Forelimb muscle (tissue), 1 donor: ENCODE data around the gene HTT. TPM values are rescaled to one million over a fixed set of nuclear protein-coding genes. Genes with fewer than 3 reads are reported as not detected.
"Not testable (repeated sequence)": the region's sequence is repeated elsewhere in the genome, so short reads cannot be mapped to it uniquely, and the experiment has no call there.

Experiments used
- DNase-seq: peaks from one replicate; pipeline ENCODE4 v3.0.0-alpha.2; 2013; ENCODE audit warnings: low read depth
- polyA plus RNA-seq: library from polyadenylated mRNA; unstranded; fragments of 120-200 nt; gene quantifications from one replicate; pipeline ENCODE4 v1.2.1, GENCODE V29; 2013; ENCODE audit not compliant: insufficient read length

The HTT gene
- polyA plus RNA-seq, 1 donor: 21.1 TPM

- DNase-seq: no peak
Measured at GRCh38 chr4:3046162-3046561, 28.3 kb upstream of the HTT start.

GRCh38 chr4:3046623-3047022, 27.9 kb upstream of the HTT start:
- DNase-seq: no peak

- DNase-seq: no peak
Measured at GRCh38 chr4:3047464-3048286, 26.8 kb upstream of the HTT start.

GRCh38 chr4:3051141-3051897, 23.2 kb upstream of the HTT start:
- DNase-seq: not testable (repeated sequence)

- DNase-seq: no peak
Measured at GRCh38 chr4:3054169-3054759, 20.2 kb upstream of the HTT start.

DNA sequence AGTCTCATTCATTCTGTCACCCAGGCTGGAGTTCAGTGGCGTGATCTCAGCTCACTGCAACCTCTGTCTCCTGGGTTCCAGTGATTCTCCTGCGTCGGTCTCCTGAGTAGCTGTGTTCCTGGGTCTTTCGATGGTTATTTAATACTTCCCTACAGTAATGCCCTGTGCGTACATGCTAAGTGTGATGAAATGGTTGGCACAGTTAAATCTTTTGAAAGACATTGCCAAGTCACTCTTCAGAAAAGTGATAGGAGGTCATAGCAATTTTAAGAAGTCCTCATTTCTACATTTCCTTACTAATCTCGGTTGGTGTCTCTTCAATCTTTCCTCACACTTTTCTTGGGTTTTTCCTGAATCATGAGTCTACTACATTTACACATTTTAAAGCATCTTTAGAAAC, 14.5 kb upstream of the HTT start:
- no peak for DNase-seq

GRCh38 chr4:3060946-3061345, 13.5 kb upstream of the HTT start:
- no peak for DNase-seq

DNA sequence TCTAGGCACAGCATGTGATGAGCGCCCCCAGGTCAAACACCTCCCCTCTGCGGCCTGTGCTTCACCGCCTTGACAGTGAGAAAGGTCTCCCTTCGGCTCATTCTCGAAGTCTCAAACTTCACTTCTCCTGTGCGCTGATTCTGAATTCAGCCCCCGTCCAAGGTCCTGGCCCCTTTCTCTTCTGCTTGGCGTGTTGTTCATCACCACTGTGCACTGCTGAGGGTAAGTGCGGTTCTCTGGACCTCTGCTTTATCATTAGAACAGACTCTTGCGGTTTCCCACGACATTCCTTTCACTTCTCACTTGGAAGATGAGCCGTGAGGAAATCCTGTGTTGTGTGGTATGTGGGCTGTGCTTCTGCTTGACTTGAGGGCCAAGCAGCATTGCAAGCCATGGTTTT, 12.0 kb upstream of the HTT start:
- DNase-seq: no peak

DNA sequence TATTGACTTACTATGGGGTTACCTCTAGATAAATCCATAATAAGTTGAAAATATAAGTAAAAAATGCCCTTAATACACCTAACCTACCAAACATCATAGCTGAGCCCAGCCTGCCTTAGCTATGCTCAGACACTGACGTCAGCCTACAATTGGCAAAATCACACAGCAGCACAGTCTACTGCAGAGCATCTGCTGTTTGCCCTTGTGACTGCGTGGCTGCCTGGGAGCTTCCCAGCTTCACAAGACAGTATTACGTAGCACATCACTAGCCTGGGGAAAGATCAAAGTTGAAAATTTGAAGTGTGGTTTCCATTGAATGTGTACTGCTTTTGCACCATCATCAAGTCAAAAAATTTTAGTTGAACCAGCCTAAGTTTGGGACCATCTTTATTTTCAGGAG, 8.9 kb upstream of the HTT start:
- no peak for DNase-seq

GRCh38 chr4:3066836-3067400, 7.6 kb upstream of the HTT start:
- DNase-seq: no peak

DNA sequence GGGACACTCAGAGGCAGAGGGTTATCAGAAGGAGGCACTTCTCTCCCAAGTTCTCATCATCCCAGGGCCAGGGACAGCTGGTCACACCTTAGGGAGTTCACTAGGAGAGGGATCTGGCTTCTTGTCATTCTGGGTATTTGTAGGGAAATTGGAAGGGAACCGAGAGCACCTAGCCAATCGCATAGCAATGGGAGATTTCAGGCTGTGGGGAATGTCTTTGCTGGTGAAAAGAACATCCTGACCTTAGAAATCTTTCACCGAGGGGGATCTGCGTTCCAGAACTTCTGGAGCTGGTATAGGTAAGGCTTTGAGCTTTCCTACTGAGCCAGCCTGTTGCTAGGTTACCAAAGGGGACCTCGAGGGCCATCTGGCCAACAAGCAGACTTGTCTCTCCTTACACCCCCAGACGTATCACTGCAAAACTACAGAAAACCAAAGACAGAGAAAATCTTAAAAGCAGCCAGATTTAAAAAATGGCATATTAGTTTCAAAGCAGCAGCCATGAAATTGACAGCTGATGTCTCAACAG, 6.9 kb upstream of the HTT start:
- DNase-seq: no peak

- no peak for DNase-seq
Measured at GRCh38 chr4:3069661-3070199, 4.8 kb upstream of the HTT start.

GRCh38 chr4:3070709-3071500, 3.6 kb upstream of the HTT start:
- no peak for DNase-seq

GRCh38 chr4:3071811-3072210, 2.7 kb upstream of the HTT start:
- no peak for DNase-seq

- DNase-seq: no peak
Measured at GRCh38 chr4:3073158-3074077, 1.1 kb upstream of the HTT start.

- DNase-seq: no peak
Measured at GRCh38 chr4:3074846-3075651, 568 bp downstream of the HTT start.

DNA sequence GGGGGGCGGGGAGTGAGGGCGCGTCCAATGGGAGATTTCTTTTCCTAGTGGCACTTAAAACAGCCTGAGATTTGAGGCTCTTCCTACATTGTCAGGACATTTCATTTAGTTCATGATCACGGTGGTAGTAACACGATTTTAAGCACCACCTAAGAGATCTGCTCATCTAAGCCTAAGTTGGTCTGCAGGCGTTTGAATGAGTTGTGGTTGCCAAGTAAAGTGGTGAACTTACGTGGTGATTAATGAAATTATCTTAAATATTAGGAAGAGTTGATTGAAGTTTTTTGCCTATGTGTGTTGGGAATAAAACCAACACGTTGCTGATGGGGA, 1.1 kb downstream of the HTT start:
- DNase-seq: no peak

DNA sequence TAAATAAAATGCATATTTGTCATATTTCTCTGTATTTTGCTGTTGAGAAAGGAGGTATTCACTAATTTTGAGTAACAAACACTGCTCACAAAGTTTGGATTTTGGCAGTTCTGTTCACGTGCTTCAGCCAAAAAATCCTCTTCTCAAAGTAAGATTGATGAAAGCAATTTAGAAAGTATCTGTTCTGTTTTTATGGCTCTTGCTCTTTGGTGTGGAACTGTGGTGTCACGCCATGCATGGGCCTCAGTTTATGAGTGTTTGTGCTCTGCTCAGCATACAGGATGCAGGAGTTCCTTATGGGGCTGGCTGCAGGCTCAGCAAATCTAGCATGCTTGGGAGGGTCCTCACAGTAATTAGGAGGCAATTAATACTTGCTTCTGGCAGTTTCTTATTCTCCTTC, 3.3 kb downstream of the HTT start:
- DNase-seq: no peak

GRCh38 chr4:3079694-3080123, 5.2 kb downstream of the HTT start:
- DNase-seq: no peak
